Fibroblast of upper back skin (primary cell): ENCODE measurements around the gene KISS1R.

Source experiments
- DNase-seq: peaks from one replicate; pipeline ENCODE4 v3.0.0-alpha.2; 2013

KISS1R gene

GRCh38 chr19:940591-941291 is 23.6 kb downstream of the KISS1R start:
- DNase-seq = no peak

DNA sequence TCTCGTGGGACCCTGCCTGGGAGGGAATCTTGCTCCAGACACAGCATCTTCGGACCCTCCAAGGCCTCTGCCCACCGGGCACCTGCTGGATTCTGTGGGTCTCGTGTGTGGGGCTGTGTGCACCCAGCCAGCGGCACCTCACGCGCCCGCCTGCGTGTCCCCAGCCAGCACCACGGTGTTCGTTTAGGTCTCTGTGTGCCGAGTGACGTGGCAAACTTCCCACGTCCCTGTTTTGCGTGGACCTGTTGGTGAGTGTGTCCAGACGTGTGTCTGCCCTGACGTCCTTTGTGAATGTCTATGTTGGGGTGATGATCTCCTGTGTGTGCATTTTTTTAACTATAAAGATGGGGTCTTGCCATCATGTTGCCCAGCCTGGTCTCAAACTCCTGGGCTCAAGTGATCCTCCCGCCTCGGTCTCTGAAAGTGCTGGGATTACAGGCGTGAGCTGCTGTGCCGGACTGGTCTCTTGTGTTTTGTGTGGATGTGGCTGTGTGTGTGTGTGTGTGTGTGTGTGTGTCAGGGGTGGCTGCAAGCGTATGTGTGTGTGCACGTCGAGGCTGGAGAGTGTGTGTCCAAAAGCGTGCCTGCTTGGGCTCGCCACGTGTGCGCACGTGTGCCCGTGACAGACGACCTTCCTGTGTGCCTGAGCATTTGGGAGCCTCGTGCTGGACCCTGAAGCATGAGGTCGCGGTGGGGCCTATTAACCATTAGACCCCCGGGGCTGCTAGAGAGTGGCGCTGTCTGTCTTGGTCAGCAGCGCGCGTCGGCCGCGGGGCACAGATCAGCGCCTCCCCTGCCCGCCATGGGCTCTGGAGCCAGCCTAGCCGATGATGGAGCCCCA is 24.4 kb downstream of the KISS1R start:
- DNase-seq = no peak

DNA sequence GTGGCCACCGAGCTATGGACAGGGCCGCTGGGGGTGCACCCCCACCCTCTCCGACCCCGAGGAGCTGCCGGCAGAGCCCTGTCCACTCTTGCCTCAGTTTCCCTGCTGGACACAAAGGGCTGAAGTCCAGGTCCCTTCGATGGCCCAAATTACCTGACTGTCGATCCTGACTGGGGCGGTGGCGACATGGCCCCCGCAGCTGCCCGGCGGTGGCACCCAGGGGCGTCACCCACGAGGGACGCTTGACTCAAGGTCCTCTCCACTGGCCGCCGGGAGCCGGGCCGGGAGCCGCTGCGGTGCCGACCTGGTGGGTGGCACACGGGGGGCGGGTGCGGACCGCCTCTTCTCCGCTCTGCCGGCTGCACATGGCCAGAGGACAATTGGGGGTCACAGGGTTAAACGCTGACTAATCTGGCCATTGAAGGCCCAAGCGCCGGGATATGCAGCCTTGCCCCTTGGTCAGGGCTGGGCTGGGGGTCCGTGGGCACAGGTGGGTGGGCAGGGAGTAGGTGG is 25.1 kb downstream of the KISS1R start:
- no peak for DNase-seq

DNA sequence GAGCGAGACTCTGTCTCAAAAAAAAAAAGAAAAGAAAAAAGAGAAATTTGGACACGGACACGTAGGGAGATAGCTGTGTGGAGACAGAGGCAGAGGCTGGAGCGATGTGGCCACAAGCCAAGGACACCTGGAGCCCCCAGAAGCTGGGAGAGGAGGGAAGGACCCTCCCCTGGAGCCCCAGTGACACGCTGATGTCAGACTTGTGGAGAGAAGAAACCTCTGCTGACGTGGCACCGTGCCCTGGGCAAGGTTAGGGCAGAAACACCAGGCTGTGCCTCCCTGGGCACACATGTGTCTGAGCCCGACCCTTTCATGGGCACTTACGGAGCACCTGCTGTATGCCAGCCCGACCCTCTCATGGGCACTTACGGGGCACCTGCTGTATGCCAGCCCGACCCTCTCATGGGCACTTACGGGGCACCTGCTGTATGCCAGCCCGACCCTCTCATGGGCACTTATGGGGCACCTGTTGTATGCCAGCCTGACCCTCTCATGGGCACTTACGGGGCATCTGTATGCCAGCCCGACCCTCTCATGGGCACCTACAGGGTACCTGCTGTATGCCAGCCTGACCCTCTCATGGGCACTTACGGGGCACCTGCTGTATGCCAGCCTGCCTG is 26.5 kb downstream of the KISS1R start:
- no peak for DNase-seq

DNA sequence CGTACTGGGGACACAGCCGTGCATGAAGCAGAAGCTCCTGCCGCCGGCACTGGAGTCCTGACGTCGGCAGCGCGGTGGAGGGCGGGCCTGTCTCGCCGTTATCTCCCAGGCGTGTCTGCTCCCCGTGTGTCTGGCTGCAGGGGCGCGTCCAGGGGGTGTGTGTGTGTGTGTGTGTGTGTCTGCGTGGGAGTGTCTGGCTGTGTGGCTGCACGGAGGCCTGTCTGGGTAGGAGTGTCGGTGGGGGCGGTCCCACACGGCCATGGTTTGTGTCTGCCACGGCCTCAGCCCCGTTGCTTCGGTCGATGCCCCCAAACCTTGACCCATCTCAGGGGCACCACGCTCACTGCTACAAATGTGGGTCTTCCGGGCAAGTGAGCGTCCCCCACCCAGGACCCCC is 27.0 kb downstream of the KISS1R start:
- no peak for DNase-seq

GRCh38 chr19:944663-945241 is 27.6 kb downstream of the KISS1R start:
- no peak for DNase-seq

GRCh38 chr19:945401-946252 is 28.5 kb downstream of the KISS1R start:
- no peak for DNase-seq

- no peak for DNase-seq
Measured at GRCh38 chr19:947090-947706, 30.1 kb downstream of the KISS1R start.

- no peak for DNase-seq
Measured at GRCh38 chr19:947707-948539, 30.8 kb downstream of the KISS1R start.

DNA sequence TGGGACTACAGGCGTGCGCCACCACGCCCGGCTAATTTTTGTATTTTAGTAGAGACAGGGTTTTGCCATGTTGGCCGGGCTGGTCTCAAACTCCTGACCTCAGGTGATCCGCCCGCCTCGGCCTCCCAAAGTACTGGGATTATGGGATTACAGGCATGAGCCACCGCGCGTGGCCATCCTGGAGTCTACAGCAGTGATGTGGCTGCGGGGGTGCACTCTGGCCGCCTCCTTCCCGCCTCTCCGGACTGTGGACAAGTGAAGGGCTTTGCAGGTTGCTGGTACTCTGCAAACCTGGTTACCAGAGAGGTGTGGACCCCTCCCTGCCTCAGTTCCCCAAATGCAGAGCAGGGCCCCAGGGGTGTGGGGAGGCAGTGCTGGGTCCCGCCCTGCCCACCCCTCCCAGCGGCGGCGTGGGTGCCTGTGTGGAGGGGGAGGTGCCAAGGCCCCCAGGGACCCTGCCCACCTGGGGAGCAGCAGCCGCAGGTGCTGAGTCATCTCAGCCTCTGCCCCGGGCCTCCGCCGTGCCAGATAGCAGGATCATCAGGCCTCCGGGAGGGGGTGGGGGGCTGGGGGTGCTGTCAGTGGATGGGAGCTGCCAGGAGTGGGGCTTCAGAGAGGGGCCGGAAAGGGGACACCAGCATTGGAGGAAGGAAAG is 31.8 kb downstream of the KISS1R start:
- no peak for DNase-seq

DNA sequence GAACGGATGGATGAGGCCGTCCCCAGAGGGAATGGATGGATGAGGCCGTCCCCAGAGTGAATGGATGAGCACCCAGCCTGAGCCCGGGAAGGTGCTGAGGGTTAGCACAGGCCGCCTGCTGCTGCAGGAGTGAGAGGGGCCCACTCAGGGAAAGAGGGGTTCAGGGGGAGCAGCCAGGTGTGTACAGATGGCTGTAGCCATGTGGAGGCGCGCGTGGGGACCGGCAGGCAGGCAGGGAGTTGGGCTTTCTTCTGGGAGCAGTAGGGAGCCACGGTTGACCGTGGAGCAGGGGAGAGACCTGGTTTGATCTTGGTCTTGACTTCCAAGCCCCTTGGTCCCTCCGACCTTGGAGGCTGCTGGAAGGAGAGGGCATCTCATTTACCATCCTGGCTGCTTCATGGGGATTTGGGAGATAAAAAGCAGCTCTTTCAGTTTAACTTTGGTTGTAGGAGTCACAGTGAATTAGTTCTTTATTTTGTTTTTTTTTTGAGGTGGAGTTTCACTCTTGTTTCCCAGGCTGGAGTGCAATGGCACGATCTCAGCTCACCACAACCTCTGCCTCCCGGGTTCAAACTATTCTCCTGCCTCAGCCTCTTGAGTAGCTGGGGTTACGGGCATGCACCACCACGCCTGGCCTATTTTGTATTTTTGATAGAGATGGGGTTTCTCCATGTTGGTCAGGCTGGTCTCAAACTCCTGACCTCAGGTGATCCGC is 33.4 kb downstream of the KISS1R start:
- DNase-seq = no peak

DNA sequence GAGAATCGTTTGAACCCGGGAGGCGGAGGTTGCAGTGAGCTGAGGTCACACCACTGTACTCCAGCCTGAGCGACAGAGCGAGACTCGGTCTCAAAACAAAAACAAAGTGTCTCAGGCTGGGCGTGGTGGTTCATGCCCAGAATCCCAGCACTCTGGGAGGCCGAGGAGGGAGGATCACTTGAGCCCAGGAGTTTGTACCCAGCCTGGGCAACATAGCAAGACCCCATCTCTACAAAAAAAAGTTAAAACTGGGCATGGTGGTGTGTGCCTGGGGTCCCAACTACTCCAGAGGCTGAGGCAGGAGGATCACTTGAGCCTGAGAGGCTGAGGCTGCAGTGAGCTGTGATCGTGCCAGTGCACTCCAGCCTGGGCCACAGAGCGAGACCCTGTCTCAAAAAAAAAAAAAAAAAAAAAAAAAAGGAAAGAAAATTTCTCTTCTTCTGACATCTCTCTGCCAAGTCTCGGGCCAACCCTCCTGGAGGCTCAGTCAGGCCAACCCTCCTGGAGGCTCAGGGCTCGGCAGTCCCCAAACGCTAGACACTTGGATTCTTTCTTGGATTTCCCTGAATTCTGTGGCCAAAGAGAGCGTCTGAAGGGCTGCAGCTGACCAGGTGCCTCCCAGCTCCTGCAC is 35.0 kb downstream of the KISS1R start:
- no peak for DNase-seq

GRCh38 chr19:952680-953444 is 35.7 kb downstream of the KISS1R start:
- no peak for DNase-seq

DNA sequence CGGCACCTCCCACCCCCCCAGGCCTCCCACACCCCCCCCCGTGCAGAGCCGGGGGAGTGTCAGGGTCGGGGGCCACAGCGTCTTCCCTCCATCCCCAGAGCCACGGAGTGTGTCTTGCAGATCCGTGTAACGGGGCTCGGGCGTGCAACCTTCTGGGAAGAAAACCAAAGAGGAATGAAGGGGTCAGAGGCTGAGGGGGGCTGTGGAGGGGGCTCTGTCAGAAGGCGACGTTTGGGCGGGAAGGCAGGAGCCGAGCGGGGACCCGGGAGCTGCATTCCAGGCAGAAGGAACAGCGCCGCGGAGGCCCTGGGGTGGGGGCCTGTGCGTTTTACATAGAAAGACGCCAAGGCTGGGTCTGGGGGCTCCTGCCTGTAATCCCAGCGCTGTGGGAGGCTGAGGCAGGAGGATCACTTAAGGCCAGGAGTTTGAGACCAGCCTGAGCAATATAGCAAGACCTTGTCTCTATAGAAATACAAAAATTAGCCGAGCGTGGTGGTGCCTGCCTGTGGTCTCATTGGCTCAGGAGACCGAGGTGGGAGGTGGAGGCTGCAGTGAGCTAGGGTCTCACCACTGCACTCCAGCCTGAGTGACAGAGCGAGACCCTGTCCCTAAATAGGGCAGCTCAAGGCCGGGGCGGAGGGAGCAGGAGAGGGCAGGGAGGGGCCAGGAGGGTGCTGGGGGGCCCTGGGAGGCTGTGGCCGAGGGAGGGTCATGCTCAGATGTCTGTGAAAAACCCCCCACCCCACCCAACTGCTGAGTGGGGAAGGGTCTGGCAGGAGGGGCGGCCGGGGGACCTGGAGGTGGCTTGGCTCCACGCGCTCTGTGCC is 36.5 kb downstream of the KISS1R start:
- DNase-seq = no peak

DNA sequence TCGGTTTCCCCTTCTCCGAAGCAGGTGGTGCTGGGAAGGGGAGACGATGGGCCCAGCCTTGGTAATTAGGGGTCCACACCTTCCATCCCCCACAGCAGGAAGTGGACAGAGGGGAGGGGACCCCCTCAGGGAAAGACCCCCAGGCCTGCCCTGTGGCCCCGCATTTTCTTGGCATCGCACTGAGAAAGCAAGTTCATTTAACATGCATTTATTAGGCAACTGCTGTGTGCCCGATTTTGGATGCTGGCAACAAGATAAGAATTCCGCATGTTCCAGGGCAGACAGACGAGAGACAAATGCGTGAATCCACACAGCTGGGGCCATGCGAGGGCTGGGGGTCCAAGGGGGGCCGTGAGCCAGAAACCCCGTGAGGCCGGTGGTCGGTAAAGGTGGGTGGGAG is 37.1 kb downstream of the KISS1R start:
- no peak for DNase-seq

GRCh38 chr19:954672-955494 is 37.8 kb downstream of the KISS1R start:
- no peak for DNase-seq
